HEK293T (cell line): ENCODE data around the gene ARHGAP12.

Experiments
- CTCF ChIA-PET: fragments of 350-600 bp; formaldehyde crosslinking; extraction: SDS; loops from one replicate; lab custom pipeline; 2021; ENCODE audit warnings: antibody characterized with exemption, inconsistent platforms; lab: Yijun Ruan, JAX
- POLR2A ChIA-PET: fragments of 350-600 bp; formaldehyde crosslinking; extraction: SDS; loops from one replicate; lab custom pipeline; 2020; ENCODE audit warnings: antibody characterized with exemption, inconsistent platforms; lab: Yijun Ruan, JAX
- DNase-seq: peaks from one replicate; pipeline ENCODE4 v3.0.0; 2012; ENCODE audit warnings: mixed read lengths; ENCODE audit errors: extremely low spot score
- ARNT ChIP-seq: fragments of 450-650 bp; IDR thresholded peaks from 2 replicates; pipeline ENCODE4 v1.6.1; 2017; ENCODE audit warnings: mild to moderate bottlenecking
- BHLHE40 ChIP-seq: fragments of 450-650 bp; IDR thresholded peaks from 2 replicates; pipeline ENCODE4 v1.6.1; 2016; ENCODE audit warnings: mild to moderate bottlenecking, moderate library complexity, borderline replicate concordance
- CTBP1 ChIP-seq: fragments of 450-650 bp; IDR thresholded peaks from 2 replicates; pipeline ENCODE4 v1.6.1; 2016; ENCODE audit warnings: borderline replicate concordance
- ELF4 ChIP-seq: fragments of 450-650 bp; IDR thresholded peaks from 2 replicates; pipeline ENCODE4 v1.6.1; 2017; ENCODE audit warnings: antibody characterized with exemption
- FOXA1 ChIP-seq: fragments of 450-650 bp; IDR thresholded peaks from 2 replicates; pipeline ENCODE4 v1.6.1; 2016; ENCODE audit warnings: mild to moderate bottlenecking
- FOXK2 ChIP-seq: fragments of 450-650 bp; IDR thresholded peaks from 2 replicates; pipeline ENCODE4 v1.6.1; 2016; ENCODE audit warnings: mild to moderate bottlenecking
- FOXM1 ChIP-seq: fragments of 450-650 bp; IDR thresholded peaks from 2 replicates; pipeline ENCODE4 v1.6.1; 2017; ENCODE audit warnings: mild to moderate bottlenecking, borderline replicate concordance
- HDGF ChIP-seq: fragments of 450-650 bp; IDR thresholded peaks from 2 replicates; pipeline ENCODE4 v1.6.1; 2017; ENCODE audit warnings: antibody characterized with exemption, borderline replicate concordance
- L3MBTL2 ChIP-seq: fragments of 450-650 bp; conservative IDR thresholded peaks from 2 replicates; pipeline ENCODE4 v1.6.1; 2016; ENCODE audit warnings: mild to moderate bottlenecking
- LEF1 ChIP-seq: fragments of 450-650 bp; IDR thresholded peaks from 2 replicates; pipeline ENCODE4 v1.6.1; 2017; ENCODE audit warnings: mild to moderate bottlenecking, borderline replicate concordance
- NFRKB ChIP-seq: fragments of 450-650 bp; IDR thresholded peaks from 2 replicates; pipeline ENCODE4 v1.6.1; 2016; ENCODE audit warnings: mild to moderate bottlenecking, moderate library complexity
- PKNOX1 ChIP-seq: fragments of 450-650 bp; IDR thresholded peaks from 2 replicates; pipeline ENCODE4 v1.6.1; 2016
- SP1 ChIP-seq: fragments of 450-650 bp; IDR thresholded peaks from 2 replicates; pipeline ENCODE4 v1.6.1; 2017
- SUZ12 ChIP-seq: fragments of 450-650 bp; IDR thresholded peaks from 2 replicates; pipeline ENCODE4 v1.6.1; 2016; ENCODE audit warnings: mild to moderate bottlenecking
- TARDBP ChIP-seq: fragments of 450-650 bp; IDR thresholded peaks from 2 replicates; pipeline ENCODE4 v1.6.1; 2016
- ZNF384 ChIP-seq: fragments of 450-650 bp; IDR thresholded peaks from 2 replicates; pipeline ENCODE4 v1.6.1; 2016

ARHGAP12 gene

GRCh38 chr10:31958856-31959255, 30.2 kb upstream of the ARHGAP12 start:
- ChIA-PET POLR2A (no interaction called here), CTCF (no interaction called here)
- TF ChIP-seq FOXM1, result no peak
- TF ChIP-seq PKNOX1, result no peak
- TF ChIP-seq ARNT, result no peak
- no peak for TF ChIP-seq NFRKB
- TF ChIP-seq L3MBTL2, result no peak
- no peak for TF ChIP-seq FOXK2
- no peak for TF ChIP-seq SP1
- no peak for TF ChIP-seq ELF4
- no peak for TF ChIP-seq ZNF384
- no peak for DNase-seq

GRCh38 chr10:31956200-31956946, 27.7 kb upstream of the ARHGAP12 start:
- POLR2A ChIA-PET, result interaction anchor here (0.7 kb wide), 1 partner anchor 27 kb away, joined by 3 read pairs; no protein-coding TSS in a partner anchor
- CTCF ChIA-PET, result interaction anchor here (0.6 kb wide), 1 partner anchor 9 kb away, joined by 3 read pairs; no protein-coding TSS in a partner anchor
- no peak for DNase-seq
- TF ChIP-seq FOXM1, result no peak
- no peak for TF ChIP-seq HDGF
- TF ChIP-seq FOXA1, result no peak
- TF ChIP-seq ARNT, result no peak
- no peak for TF ChIP-seq TARDBP
- TF ChIP-seq FOXK2, result no peak
- TF ChIP-seq L3MBTL2, result no peak
- TF ChIP-seq CTBP1, result no peak
- TF ChIP-seq PKNOX1, result no peak
- TF ChIP-seq NFRKB, result no peak
- TF ChIP-seq BHLHE40, result no peak
- TF ChIP-seq SUZ12, result no peak
- TF ChIP-seq ZNF384, result no peak
- TF ChIP-seq LEF1, result no peak
- TF ChIP-seq ELF4, result no peak
- no peak for TF ChIP-seq SP1

DNA sequence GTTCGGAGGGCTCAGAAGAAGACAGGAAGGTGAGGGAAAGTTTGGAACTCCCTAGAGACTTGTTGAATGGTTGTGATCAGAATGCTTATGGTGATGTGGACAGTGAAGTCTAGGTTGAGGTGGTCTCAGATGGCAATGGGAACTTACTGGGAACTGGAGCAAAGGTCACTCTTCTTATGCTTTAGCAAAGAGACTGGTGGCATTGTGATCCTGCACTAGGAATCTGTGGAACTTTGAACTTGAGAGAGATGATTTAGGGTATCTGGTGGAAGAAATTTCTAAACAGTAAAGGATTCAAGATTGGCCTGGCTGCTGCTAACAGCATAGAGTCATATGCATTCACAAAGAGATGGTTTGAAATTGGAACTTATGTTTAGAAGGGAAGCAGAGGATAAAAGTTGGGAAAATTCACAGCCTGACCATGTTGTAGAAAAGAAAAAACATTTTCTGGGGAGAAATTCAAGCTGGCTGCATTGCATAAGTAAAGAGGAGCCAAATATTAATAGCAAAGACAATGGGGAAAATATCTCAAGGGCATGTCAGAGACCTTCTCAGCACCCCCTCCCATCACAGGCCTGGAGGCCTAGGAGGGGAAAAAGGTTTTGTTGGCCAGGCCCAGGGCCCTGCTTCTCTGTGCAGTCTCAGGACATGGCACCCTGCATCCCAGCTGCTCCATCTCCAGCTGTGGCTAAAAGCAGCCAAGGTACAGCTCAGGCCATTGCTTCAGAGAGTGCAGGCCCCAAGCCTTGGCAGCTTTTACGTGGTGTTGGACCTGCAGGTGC, 26.0 kb upstream of the ARHGAP12 start:
- no peak for DNase-seq
- TF ChIP-seq HDGF (no peak), SP1 (no peak), SUZ12 (no peak), FOXA1 (no peak), BHLHE40 (no peak), NFRKB (no peak), L3MBTL2 (no peak), LEF1 (no peak), ELF4 (no peak)
- ChIA-PET CTCF (no interaction called here), POLR2A (no interaction called here)

DNA sequence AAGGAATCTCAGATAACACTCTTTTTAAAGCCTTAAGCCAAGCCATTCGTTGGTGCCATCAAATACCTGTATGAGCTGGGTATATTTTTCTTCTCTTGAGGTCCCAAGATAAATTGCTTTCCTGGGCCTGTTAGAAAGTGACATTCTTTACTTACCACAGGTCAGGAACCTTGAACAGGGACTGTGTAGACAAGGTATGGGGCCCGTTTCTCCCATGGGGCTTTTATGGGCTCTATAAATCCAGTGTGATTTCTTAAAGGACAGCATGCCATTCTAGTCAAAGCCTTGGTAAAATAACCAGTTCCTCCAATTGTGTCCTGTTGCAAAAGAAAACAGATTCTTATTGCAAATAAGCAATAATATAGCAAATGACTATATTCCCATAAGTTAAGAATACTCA, 24.8 kb upstream of the ARHGAP12 start:
- POLR2A ChIA-PET, result no interaction called here
- CTCF ChIA-PET, result interaction anchor here (0.6 kb wide), 1 partner anchor 1625 kb away, joined by 4 read pairs; no protein-coding TSS in a partner anchor
- TF ChIP-seq ELF4 (no peak), BHLHE40 (no peak), NFRKB (no peak), ZNF384 (no peak)
- DNase-seq, result no peak

DNA sequence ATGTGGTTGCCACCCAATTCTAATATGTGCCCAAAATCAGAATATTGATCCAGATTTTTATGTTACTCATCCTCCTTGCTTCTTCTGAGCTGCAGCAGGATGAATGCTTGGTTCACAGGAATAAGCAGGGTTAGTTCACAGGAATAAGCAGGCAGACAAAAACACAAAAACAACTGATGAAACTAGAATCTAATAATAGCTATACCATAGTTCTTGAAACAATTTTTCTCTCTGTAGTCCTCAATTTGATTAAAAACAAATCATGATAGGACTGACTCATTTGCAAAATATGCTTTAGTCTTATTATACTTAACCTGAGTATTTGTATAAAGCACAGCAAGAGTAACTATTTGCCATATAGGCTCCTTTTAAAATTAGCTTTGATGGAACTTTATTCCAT, 24.4 kb upstream of the ARHGAP12 start:
- CTCF ChIA-PET, result interaction anchor here (0.6 kb wide), 1 partner anchor 1626 kb away, joined by 4 read pairs; no protein-coding TSS in a partner anchor
- TF ChIP-seq SP1 (no peak), ZNF384 (no peak), FOXM1 (no peak), L3MBTL2 (no peak)
- POLR2A ChIA-PET, result no interaction called here
- DNase-seq, result no peak

DNA sequence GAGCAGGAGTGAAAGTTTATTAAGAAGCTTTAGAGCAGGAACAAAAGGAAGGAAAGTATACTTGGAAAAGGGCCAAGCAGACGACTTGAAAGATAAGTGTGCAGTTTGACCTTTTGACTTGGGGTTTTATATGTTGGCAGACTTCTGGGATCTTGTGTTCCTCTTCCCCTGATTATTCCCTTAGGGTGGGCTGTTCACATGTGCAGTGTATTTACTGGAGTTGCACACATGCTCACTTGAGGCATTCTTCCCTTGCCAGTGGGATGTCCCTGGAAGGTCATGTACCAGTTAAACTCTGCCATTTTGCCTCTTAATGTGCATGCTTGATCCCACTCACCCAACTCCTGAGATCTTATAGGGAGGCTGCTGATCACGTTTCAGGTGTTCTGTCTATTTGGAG, 23.4 kb upstream of the ARHGAP12 start:
- ChIA-PET POLR2A (no interaction called here), CTCF (no interaction called here)
- TF ChIP-seq NFRKB (no peak), ELF4 (no peak), HDGF (no peak), ZNF384 (no peak), ARNT (no peak), FOXM1 (no peak), FOXA1 (no peak), CTBP1 (no peak), TARDBP (no peak), SUZ12 (no peak), FOXK2 (no peak), SP1 (no peak)
- no peak for DNase-seq

DNA sequence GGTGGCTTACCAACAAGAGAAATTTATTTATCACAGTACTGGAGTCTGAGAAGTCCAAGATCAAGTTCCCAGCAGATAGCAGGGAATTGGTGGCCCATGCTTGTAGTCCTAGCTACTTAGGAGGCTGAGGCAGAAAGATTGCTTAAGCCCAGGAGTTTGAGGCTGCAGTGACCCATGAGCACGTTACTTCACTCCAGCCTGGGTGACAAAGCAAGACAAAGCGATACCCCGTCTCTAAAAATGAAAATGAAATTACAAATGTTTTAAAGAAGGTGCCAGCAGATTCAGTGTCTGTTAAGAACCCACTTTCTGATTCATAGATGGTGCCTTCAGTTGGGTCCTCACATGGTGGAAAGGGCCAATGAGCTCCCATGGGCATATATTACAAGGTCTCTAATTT, 20.6 kb upstream of the ARHGAP12 start:
- no peak for DNase-seq
- TF ChIP-seq SUZ12, result no peak
- no peak for TF ChIP-seq L3MBTL2
- no peak for TF ChIP-seq NFRKB
- TF ChIP-seq FOXM1, result no peak
- ChIA-PET POLR2A (no interaction called here), CTCF (no interaction called here)
